Measurements from ENCODE around the gene CST7. TPM values are rescaled to one million over a fixed set of nuclear protein-coding genes. Genes with fewer than 3 reads are reported as not detected.

CST7 gene
- total and polyA plus RNA-seq, 2 of the 13 experiments (the other 11 are each of a cell fraction or from before 2014, with no cell fraction given): not detected

DNA sequence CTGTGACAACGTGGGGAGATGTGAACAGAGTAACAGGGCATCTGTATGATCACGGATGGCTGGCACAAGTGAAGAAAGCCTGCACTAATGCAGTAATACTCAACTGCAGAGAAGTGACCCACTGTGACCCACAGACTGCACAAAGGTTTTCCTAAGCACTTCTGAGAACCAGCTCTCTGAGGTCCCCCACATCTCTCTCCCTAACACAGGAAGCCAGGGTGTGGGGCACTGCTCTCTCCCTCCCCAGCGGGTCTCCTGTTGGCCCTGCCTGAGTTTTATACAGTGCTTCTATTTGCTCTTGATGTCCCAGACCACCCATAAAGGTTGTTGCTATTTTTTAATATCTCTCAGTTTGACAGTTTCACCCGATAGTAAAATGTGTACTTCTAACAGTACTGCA lies 32.2 kb downstream of the CST7 start:
- CTCF ChIA-PET (ENCODE audit: low intra/inter-chr PET ratio, low total read pairs): no interaction called here
- WGBS (ENCODE audit: low lambda C conversion rate): 94% methylated on average over 4 of the region's 4 CpGs
- ATAC-seq (no peak), FAIRE-seq (no peak), DNase-seq (ENCODE audit: low spot score) (no peak)
- H4K20me1 ChIP-seq (ENCODE audit: insufficient read depth, low read length): no peaks in the 10 kb centered on the region
- intact Hi-C loops (cut with micrococcal nuclease; ENCODE audit: unreplicated experiment) (no loop called here), in situ Hi-C loops (cut with HindIII; ENCODE audit: extremely low pct_ligation_motif_present, low pct_unique_long_range_greater_than_20kb) (no loop called here)
- no peaks in the 10 kb centered on the region for H3K27me3 ChIP-seq (ENCODE audit: control insufficient read depth in 1 of 2, insufficient read depth in 2 of 2, low read length in 2 of 2)
- peaks cover 29 to 71% of the 10 kb centered on the region in 2 experiments; a peak in 4 of 5 replicates for H3K36me3 ChIP-seq (replicated peaks in 1 of 2; ENCODE audit: control insufficient read depth in 1 of 2, insufficient read depth in 2 of 2, low read length in 2 of 2)
- no peak overlapping the region for H2AFZ ChIP-seq (ENCODE audit: low read length)
- peaks cover 18% of the 10 kb centered on the region for H3K79me2 ChIP-seq (ENCODE audit: insufficient read depth, low read length)
- H3K9me3 ChIP-seq (ENCODE audit: low read length): 0 out of 2 replicates have a peak, but pooled peaks cover 6% of the 10 kb centered on the region
- no TSS peak for BruUV-seq (replicated peaks)
- no peak overlapping the region for H3K9ac ChIP-seq (ENCODE audit: insufficient read depth, low read depth, low read length)
- H3K4me2 ChIP-seq (ENCODE audit: low read depth, low read length): no peak overlapping the region
- H3K4me1 ChIP-seq (ENCODE audit: insufficient read depth, low read length): peaks cover 29% of the 10 kb centered on the region
- no peak overlapping the region for H3K4me3 ChIP-seq (replicated peaks in 1 of 3; ENCODE audit: insufficient read depth in 1 of 3, low read depth in 2 of 3, low read length in 3 of 3)
- TF ChIP-seq SOX5 (CRISPR knock-in tag; IDR thresholded peaks at IDR 0.05; ENCODE audit: borderline replicate concordance) (no peak), ZBTB38 (CRISPR knock-in tag; IDR thresholded peaks at IDR 0.05) (no peak), KDM6A (CRISPR knock-in tag; IDR thresholded peaks at IDR 0.05; ENCODE audit: low read depth) (no peak), ZNF709 (CRISPR knock-in tag; IDR thresholded peaks at IDR 0.05) (no peak), ZNF234 (CRISPR knock-in tag; conservative IDR thresholded peaks at IDR 0.05) (no peak), EP300 (IDR thresholded peaks at IDR 0.05; ENCODE audit: low read depth in 2 of 2, low read length in 2 of 2) (no peak), EP300 (CRISPR knock-in tag; IDR thresholded peaks at IDR 0.05; ENCODE audit: borderline replicate concordance) (no peak), SNAI1 (CRISPR knock-in tag; IDR thresholded peaks at IDR 0.05; ENCODE audit: borderline replicate concordance) (no peak), STAG1 (CRISPR knock-in tag; IDR thresholded peaks at IDR 0.05) (no peak), ZNF790 (CRISPR knock-in tag; IDR thresholded peaks at IDR 0.05; ENCODE audit: borderline replicate concordance) (no peak), PAWR (CRISPR knock-in tag; IDR thresholded peaks at IDR 0.05; ENCODE audit: borderline replicate concordance) (no peak)
- POLR2A ChIA-PET: no interaction called here
- H3K27ac ChIP-seq (ENCODE audit: extremely low read length, insufficient read depth, low read length): no peak overlapping the region

DNA sequence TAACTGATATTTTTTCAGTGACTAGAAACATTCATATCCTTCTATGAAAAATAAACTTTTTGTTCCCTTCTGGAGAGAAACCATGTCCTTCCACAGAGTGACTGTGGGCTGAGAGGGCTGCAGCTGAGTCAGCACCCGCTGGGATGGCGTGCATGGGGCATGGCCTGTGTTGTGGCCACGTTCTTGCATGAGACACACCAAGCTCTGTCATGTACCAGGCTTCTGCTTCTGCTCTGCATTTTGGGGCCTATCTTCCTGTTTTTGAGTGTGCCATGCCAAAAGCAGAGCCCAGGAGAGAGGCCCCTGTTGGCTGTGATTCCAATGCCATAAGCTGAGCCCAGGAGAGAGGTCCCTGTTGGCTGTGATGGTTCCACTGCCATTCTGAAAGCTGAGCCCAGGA lies 32.7 kb downstream of the CST7 start:
- peaks cover 27 to 66% of the 10 kb centered on the region in 2 experiments; a peak in 4 of 5 replicates for H3K36me3 ChIP-seq (replicated peaks in 1 of 2; ENCODE audit: control insufficient read depth in 1 of 2, insufficient read depth in 2 of 2, low read length in 2 of 2)
- in situ Hi-C loops (cut with HindIII; ENCODE audit: extremely low pct_ligation_motif_present, low pct_unique_long_range_greater_than_20kb) (no loop called here), intact Hi-C loops (cut with micrococcal nuclease; ENCODE audit: unreplicated experiment) (no loop called here)
- no TSS peak for BruUV-seq (replicated peaks)
- H3K4me3 ChIP-seq (replicated peaks in 1 of 3; ENCODE audit: insufficient read depth in 1 of 3, low read depth in 2 of 3, low read length in 3 of 3): no peak overlapping the region
- H3K27me3 ChIP-seq (ENCODE audit: control insufficient read depth in 1 of 2, insufficient read depth in 2 of 2, low read length in 2 of 2): no peaks in the 10 kb centered on the region
- POLR2A ChIA-PET: no interaction called here
- no peak for DNase-seq (ENCODE audit: low spot score)
- H3K79me2 ChIP-seq (ENCODE audit: insufficient read depth, low read length): peaks cover 23% of the 10 kb centered on the region
- 0 out of 2 replicates have a peak, but pooled peaks cover 3% of the 10 kb centered on the region for H4K20me1 ChIP-seq (ENCODE audit: insufficient read depth, low read length)
- no peak overlapping the region for H3K27ac ChIP-seq (ENCODE audit: extremely low read length, insufficient read depth, low read length)
- H3K4me2 ChIP-seq (ENCODE audit: low read depth, low read length): no peak overlapping the region
- H3K9ac ChIP-seq (ENCODE audit: insufficient read depth, low read depth, low read length): no peak overlapping the region
- no peak for ATAC-seq
- H3K4me1 ChIP-seq (ENCODE audit: insufficient read depth, low read length): peaks cover 34% of the 10 kb centered on the region
- no peak for TF ChIP-seq ELF3 (CRISPR knock-in tag; IDR thresholded peaks at IDR 0.05)
- TF ChIP-seq MAFK (conservative IDR thresholded peaks at IDR 0.05 in 1 of 2, IDR thresholded peaks at IDR 0.05 in 1 of 2; ENCODE audit: low read length in 2 of 2): peak; percentile 60 to 68
- FAIRE-seq: no peak
- CTCF ChIA-PET (ENCODE audit: low intra/inter-chr PET ratio, low total read pairs): no interaction called here
- 0 out of 2 replicates have a peak, but pooled peaks cover 1% of the 10 kb centered on the region for H3K9me3 ChIP-seq (ENCODE audit: low read length)
- no peak overlapping the region for H2AFZ ChIP-seq (ENCODE audit: low read length)
- WGBS (ENCODE audit: low lambda C conversion rate): 99% methylated on average over 3 of the region's 3 CpGs

Measured in HepG2 (cell line).